K562 (cell line): Measurements from ENCODE around the gene KLHL28. TPM values are rescaled to one million over a fixed set of nuclear protein-coding genes. Genes with fewer than 3 reads are reported as not detected.

Experiments used
- ATAC-seq: fragments of 200-7000 bp; cut with Tn5 transposase; 3 replicates; pipeline ENCODE4 v1.9.1; 2020; ENCODE audit warnings: moderate library complexity
- BruUV-seq: library from RNA; stranded (reverse); fragments of 400-500 nt; replicated peaks from 2 replicates; lab custom pipeline; 2021; lab: Mats Ljungman, UMichigan
- CTCF ChIA-PET: fragments of 300-600 bp; formaldehyde crosslinking; extraction: SDS; loops from one replicate; lab custom pipeline; 2021; ENCODE audit warnings: low intra/inter-chr PET ratio; lab: Yijun Ruan, JAX
- POLR2A ChIA-PET: fragments of 300-600, 350-650 bp; sonication (Branson Sonifier 250); formaldehyde crosslinking; extraction: SDS; loops from one replicate; lab custom pipeline; 2021; ENCODE audit warnings: antibody characterized with exemption, inconsistent platforms; lab: Yijun Ruan, JAX
- DNase-seq, 4 experiments: peaks; one replicate each; pipeline versions ENCODE4 v3.0.0 to v3.0.0-alpha.2; 2011 to 2018; ENCODE audit warnings: low spot score in 3 of 4, mixed read lengths in 3 of 4; ENCODE audit errors: extremely low read depth in 1 of 4
- FAIRE-seq: peaks from 2 replicates; lab custom pipeline; 2011; peaks lifted over from hg19 to GRCh38; lab: Jason Lieb, UNC
- H2AFZ ChIP-seq: 2 replicates; pipeline ENCODE4 v1.6.0; 2011; ENCODE audit warnings: low read depth, low read length, control low read depth, inconsistent platforms
- H3K27ac ChIP-seq: fragments of 200-600 bp; 3 replicates; pipeline ENCODE4 v1.8.0; 2011; ENCODE audit warnings: low read depth, mild to moderate bottlenecking, control low read depth, inconsistent platforms, low read length, moderate library complexity, mixed read lengths; ENCODE audit errors: extremely low read depth
- H3K27me3 ChIP-seq, 2 experiments: fragments of 300-600 bp in 1 of 2; 2 replicates in 1 of 2; 3 replicates in 1 of 2; pipeline versions ENCODE4 v1.6.0 to v1.8.0; 2011; ENCODE audit warnings: inconsistent platforms in 2 of 2, low read length in 2 of 2, mild to moderate bottlenecking in 1 of 2, mixed read lengths in 1 of 2, moderate library complexity in 1 of 2; ENCODE audit not compliant: control insufficient read depth in 2 of 2, insufficient read depth in 2 of 2
- H3K36me3 ChIP-seq: fragments of 300-600 bp; 3 replicates; pipeline ENCODE4 v1.8.0; 2011; ENCODE audit warnings: mild to moderate bottlenecking, low read length, inconsistent platforms; ENCODE audit not compliant: control insufficient read depth, insufficient read depth
- H3K4me1 ChIP-seq, 2 experiments: fragments of 200-600 bp in 1 of 2; replicated peaks in 1 of 2; 2 replicates in 1 of 2; 3 replicates in 1 of 2; pipeline versions ENCODE4 v1.5.1 to v1.8.0; 2011; ENCODE audit warnings: inconsistent platforms in 2 of 2, low read length in 2 of 2, mild to moderate bottlenecking in 1 of 2, mixed read lengths in 1 of 2, moderate library complexity in 1 of 2; ENCODE audit not compliant: control insufficient read depth in 2 of 2, insufficient read depth in 2 of 2
- H3K4me2 ChIP-seq: 2 replicates; pipeline ENCODE4 v1.6.1; 2011; ENCODE audit warnings: low read length, control low read depth, inconsistent platforms, mixed read lengths; ENCODE audit not compliant: insufficient read depth
- H3K4me3 ChIP-seq: fragments of 200-600 bp; sonication (generic), shearing (Covaris generic); 2 replicates; pipeline ENCODE4 v1.5.1; 2016; ENCODE audit warnings: control low read depth, inconsistent platforms
- H3K79me2 ChIP-seq: fragments of 200-600 bp; 3 replicates; pipeline ENCODE4 v1.8.0; 2011; ENCODE audit warnings: low read length, inconsistent platforms; ENCODE audit not compliant: control insufficient read depth, insufficient read depth
- H3K9ac ChIP-seq, 2 experiments: 2 replicates each; pipeline versions ENCODE4 v1.6.0 to v1.6.1; 2011; ENCODE audit warnings: low read depth in 2 of 2, low read length in 2 of 2, control low read depth in 1 of 2, inconsistent platforms in 1 of 2, mild to moderate bottlenecking in 1 of 2, mixed read lengths in 1 of 2; ENCODE audit not compliant: insufficient read depth in 1 of 2
- H3K9me1 ChIP-seq: one replicate; pipeline ENCODE4 v1.6.0; 2011; ENCODE audit warnings: inconsistent platforms, mild to moderate bottlenecking, low read length, moderate library complexity; ENCODE audit not compliant: control insufficient read depth, insufficient read depth
- H3K9me3 ChIP-seq: replicated peaks from 2 replicates; pipeline ENCODE4 v1.5.1; 2011; ENCODE audit warnings: low read depth, low read length, inconsistent platforms; ENCODE audit not compliant: control insufficient read depth, insufficient read depth
- H4K20me1 ChIP-seq: replicated peaks from 2 replicates; pipeline ENCODE4 v1.6.1; 2011; ENCODE audit warnings: low read length, inconsistent platforms, mixed read lengths; ENCODE audit not compliant: control insufficient read depth, insufficient read depth
- DMBX1 ChIP-seq: fragments of 250-450 bp; sonication (Bioruptor Pico); IDR thresholded peaks from 2 replicates; pipeline ENCODE4 v1.8.0; 2022; ENCODE audit warnings: inconsistent platforms, mild to moderate bottlenecking, moderate library complexity, borderline replicate concordance
- MTF1 ChIP-seq: fragments of 250-450 bp; sonication (Bioruptor Pico); IDR thresholded peaks from 2 replicates; pipeline ENCODE4 v1.9.0; 2021; ENCODE audit warnings: moderate library complexity, mild to moderate bottlenecking, inconsistent platforms, borderline replicate concordance
- RAD51 ChIP-seq: fragments of 450-650 bp; IDR thresholded peaks from 2 replicates; pipeline ENCODE4 v1.7.1; 2016; ENCODE audit warnings: low read depth, mild to moderate bottlenecking, borderline replicate concordance
- SRSF3 ChIP-seq: fragments of 200-400 bp; formaldehyde crosslinking; IDR thresholded peaks from 2 replicates; pipeline ENCODE4 v1.6.1; 2016; ENCODE audit warnings: mild to moderate bottlenecking, low read length, moderate library complexity; ENCODE audit not compliant: insufficient read depth
- USF1 ChIP-seq: sonication (generic); formaldehyde crosslinking; IDR thresholded peaks from 2 replicates; pipeline ENCODE4 v1.9.0; 2022; ENCODE audit warnings: mild to moderate bottlenecking, missing genetic modification reagents
- USF2 ChIP-seq: sonication (generic); formaldehyde crosslinking; IDR thresholded peaks from 2 replicates; pipeline ENCODE4 v1.5.0; 2020; ENCODE audit warnings: missing genetic modification reagents
- ZHX1 ChIP-seq: fragments of 150-350 bp; conservative IDR thresholded peaks from 2 replicates; pipeline ENCODE4 v1.6.1; 2014; ENCODE audit warnings: low read length
- ZNF217 ChIP-seq: sonication (generic); formaldehyde crosslinking; IDR thresholded peaks from 2 replicates; pipeline ENCODE4 v1.8.0; 2022; ENCODE audit warnings: mild to moderate bottlenecking, missing genetic modification reagents
- WGBS: fragments of 100-300 bp; shearing (Covaris generic); methylation state at CpG from one replicate; pipeline ENCODE4 v1.1.6; 2016; ENCODE audit warnings: low coverage, mixed read lengths; ENCODE audit not compliant: insufficient coverage; ENCODE audit errors: missing lambda C conversion rate; 5-methylcytosine and 5-hydroxymethylcytosine counted together
- in situ Hi-C: fragments of 300-500 bp; cut with MboI; formaldehyde crosslinking; loops from 4 replicates; pipeline ENCODE4 v1.15.0; 2018; ENCODE audit warnings: inconsistent platforms, mixed read lengths
- intact Hi-C: fragments of 100-400 bp; cut with micrococcal nuclease; formaldehyde crosslinking; loops from 2 replicates; pipeline ENCODE4 v1.14.2; 2022
- polyA plus RNA-seq, 8 experiments: library from polyadenylated mRNA; depleted of rRNA in 4 of 8; stranded (reverse) in 5 of 8; unstranded in 3 of 8; fragments of >200 nt; fragmentation: Nextera tagmentation in 2 of 8; fragmentation: Illumina TruSeq in 1 of 8; extraction: Ambion mirVana in 2 of 8; extraction: Trizol in 1 of 8; gene quantifications; 2 replicates each; pipeline versions ENCODE4 v1.2.1 to v1.2.3, GENCODE V29; 2011 to 2014; ENCODE audit warnings: inconsistent platforms in 1 of 8, missing spikeins in 1 of 8
- total RNA-seq, 7 experiments: library from RNA; depleted of rRNA in 6 of 7; stranded (reverse); fragments of >200 nt in 6 of 7; fragmentation: Illumina TruSeq in 2 of 7; extraction: Trizol in 2 of 7; gene quantifications; 2 replicates each; pipeline versions ENCODE4 v1.2.1 to v1.2.3, GENCODE V29; 2011 to 2021; ENCODE audit warnings: low replicate concordance in 1 of 7
- TF ChIP-seq, protein P1 (sequence below), 2 experiments: fragments of 450-650 bp; conservative IDR thresholded peaks; 2 replicates each; pipeline ENCODE4 v1.6.1; 2017; ENCODE audit warnings: mild to moderate bottlenecking in 2 of 2, moderate library complexity in 2 of 2

KLHL28 gene
- total and polyA plus RNA-seq, 9 of the 15 experiments (the other 6 are each of a cell fraction or from before 2014, with no cell fraction given), result 1.1 to 7.5 (median 4.7) TPM

GRCh38 chr14:44963775-44964380 is 2.1 kb upstream of the KLHL28 start:
- FAIRE-seq (no peak), DNase-seq (peak in 1 of 4 experiments; percentile 6), ATAC-seq (no peak)
- H3K4me1 ChIP-seq, result no peaks in the 10 kb centered on the region; a peak in 3 of 5 replicates
- H4K20me1 ChIP-seq, result 0 out of 2 replicates have a peak, but pooled peaks cover 9% of the 10 kb centered on the region
- H3K9me3 ChIP-seq, result no peaks in the 10 kb centered on the region
- H3K9me1 ChIP-seq, result no peaks in the 10 kb centered on the region
- ChIA-PET POLR2A (no interaction called here), CTCF (no interaction called here)
- H3K27me3 ChIP-seq, result no peaks in the 10 kb centered on the region
- H3K36me3 ChIP-seq, result no peaks in the 10 kb centered on the region
- in situ Hi-C loops (no loop called here), intact Hi-C loops (loop anchor here (2.0 to 5.0 kb wide), 3 partner anchors 52 to 288 kb away; partner anchors contain the start of genes MIS18BP1 and PRPF39)
- no peak overlapping the region for H2AFZ ChIP-seq
- no peak for TF ChIP-seq SRSF3
- TF ChIP-seq USF2 (CRISPR knock-in tag), result peak; percentile 55
- 0 out of 2 replicates have a peak, but pooled peaks have one; percentile 18 for TF ChIP-seq RAD51
- TF ChIP-seq DMBX1, result no peak
- TF ChIP-seq MTF1, result no peak
- TF ChIP-seq ZNF217 (CRISPR knock-in tag), result no peak
- TF ChIP-seq, protein P1, sequence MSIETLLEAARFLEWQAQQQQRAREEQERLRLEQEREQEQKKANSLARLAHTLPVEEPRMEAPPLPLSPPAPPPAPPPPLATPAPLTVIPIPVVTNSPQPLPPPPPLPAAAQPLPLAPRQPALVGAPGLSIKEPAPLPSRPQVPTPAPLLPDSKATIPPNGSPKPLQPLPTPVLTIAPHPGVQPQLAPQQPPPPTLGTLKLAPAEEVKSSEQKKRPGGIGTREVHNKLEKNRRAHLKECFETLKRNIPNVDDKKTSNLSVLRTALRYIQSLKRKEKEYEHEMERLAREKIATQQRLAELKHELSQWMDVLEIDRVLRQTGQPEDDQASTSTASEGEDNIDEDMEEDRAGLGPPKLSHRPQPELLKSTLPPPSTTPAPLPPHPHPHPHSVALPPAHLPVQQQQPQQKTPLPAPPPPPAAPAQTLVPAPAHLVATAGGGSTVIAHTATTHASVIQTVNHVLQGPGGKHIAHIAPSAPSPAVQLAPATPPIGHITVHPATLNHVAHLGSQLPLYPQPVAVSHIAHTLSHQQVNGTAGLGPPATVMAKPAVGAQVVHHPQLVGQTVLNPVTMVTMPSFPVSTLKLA (conservative IDR thresholded peaks at IDR 0.05), result peak in 1 of 2 experiments; percentile 37; a peak in 1 of 4 replicates
- peak; percentile 51 for TF ChIP-seq USF1 (CRISPR knock-in tag)
- no peak for TF ChIP-seq ZHX1
- H3K4me3 ChIP-seq, result peak overlapping the region; percentile 53
- H3K79me2 ChIP-seq, result peaks cover 85% of the 10 kb centered on the region
- peak overlapping the region; percentile 56 to 60; a peak in 3 of 4 replicates for H3K9ac ChIP-seq
- peak overlapping the region; percentile 90 for H3K4me2 ChIP-seq
- no peak overlapping the region for H3K27ac ChIP-seq
- BruUV-seq, result no TSS peak
- 1% methylated on average over 7 of the region's 7 CpGs for WGBS
